ENCODE data around the gene NPL.

The NPL gene

GRCh38 chr1:182835806-182836205 lies 46.2 kb downstream of the NPL start:
- TF ChIP-seq ESRRG (CRISPR knock-in tag; IDR thresholded peaks at IDR 0.05) = no peak
- TF ChIP-seq TSHZ2 (CRISPR knock-in tag; IDR thresholded peaks at IDR 0.05) = no peak
- no peak for TF ChIP-seq OSR1 (CRISPR knock-in tag; IDR thresholded peaks at IDR 0.05)
- no peak for TF ChIP-seq CSRNP3 (CRISPR knock-in tag; IDR thresholded peaks at IDR 0.05)
- no peak for TF ChIP-seq SNAI2 (CRISPR knock-in tag; IDR thresholded peaks at IDR 0.05)
- no peak for TF ChIP-seq ARNTL (CRISPR knock-in tag; IDR thresholded peaks at IDR 0.05; ENCODE audit: borderline replicate concordance, low read depth)
- TF ChIP-seq PATZ1 (CRISPR knock-in tag; IDR thresholded peaks at IDR 0.05; ENCODE audit: borderline replicate concordance) = no peak
- no peak for TF ChIP-seq ZFP3 (CRISPR knock-in tag; IDR thresholded peaks at IDR 0.05)
- no peak for TF ChIP-seq ZNF565 (CRISPR knock-in tag; conservative IDR thresholded peaks at IDR 0.05; ENCODE audit: low read depth)
- no peak for TF ChIP-seq ZFP30 (CRISPR knock-in tag; IDR thresholded peaks at IDR 0.05)
- TF ChIP-seq TOX (CRISPR knock-in tag; IDR thresholded peaks at IDR 0.05; ENCODE audit: borderline replicate concordance) = no peak
- no peak for TF ChIP-seq RARB (CRISPR knock-in tag; IDR thresholded peaks at IDR 0.05)
- no peak for TF ChIP-seq ZC3H10 (CRISPR knock-in tag; IDR thresholded peaks at IDR 0.05)
- TF ChIP-seq ISL1 (CRISPR knock-in tag; IDR thresholded peaks at IDR 0.05) = no peak
- TF ChIP-seq BACH2 (CRISPR knock-in tag; IDR thresholded peaks at IDR 0.05; ENCODE audit: borderline replicate concordance) = no peak
- no peak for TF ChIP-seq TCF4 (CRISPR knock-in tag; IDR thresholded peaks at IDR 0.05; ENCODE audit: borderline replicate concordance)
- no peak for TF ChIP-seq GLIS3 (CRISPR knock-in tag; IDR thresholded peaks at IDR 0.05)
- no peak for TF ChIP-seq POU6F1 (CRISPR knock-in tag; IDR thresholded peaks at IDR 0.05; ENCODE audit: borderline replicate concordance, low read depth)
- no peak for TF ChIP-seq ZNF8 (CRISPR knock-in tag; IDR thresholded peaks at IDR 0.05)
- TF ChIP-seq PPARA (CRISPR knock-in tag; IDR thresholded peaks at IDR 0.05; ENCODE audit: borderline replicate concordance) = no peak

GRCh38 chr1:182839209-182840066 lies 49.9 kb downstream of the NPL start, which contains the start of gene DHX9:
TSS of gene DHX9 (plus strand) at chr1:182839347. CDS start at chr1:182842567, 3,220 bp downstream.
- ATAC-seq = peak; percentile 87
- 0 out of 2 replicates have a peak, but pooled peaks have one; percentile 70 for TF ChIP-seq RARB (CRISPR knock-in tag; IDR thresholded peaks at IDR 0.05)
- TF ChIP-seq ZC3H10 (CRISPR knock-in tag; IDR thresholded peaks at IDR 0.05) = 0 out of 2 replicates have a peak, but pooled peaks have one; percentile 55
- no peak for TF ChIP-seq CSRNP3 (CRISPR knock-in tag; IDR thresholded peaks at IDR 0.05)

More at GRCh38 chr1:182835806-182836205, 46.2 kb downstream of the NPL start:
- ATAC-seq = no peak
